ENCODE results near the gene SIRT4.
A peak's percentile ranks its signal among the peaks of the same experiment; 100 is the strongest.
"Not testable (repeated sequence)": the region's sequence is repeated elsewhere in the genome, so short reads cannot be mapped to it uniquely, and the experiment has no call there.

SIRT4 gene

GRCh38 chr12:120301962-120302815, at the start of gene SIRT4:
SIRT4 (plus strand) TSS chr12:120302321; CDS start chr12:120303562, 1,241 bp downstream.
- peak; percentile 99 for DNase-seq

- not testable (repeated sequence) for DNase-seq
Measured at GRCh38 chr12:120253313-120253712, 48.8 kb upstream of the SIRT4 start.

- DNase-seq, result no peak
Measured at GRCh38 chr12:120254809-120255208, 47.3 kb upstream of the SIRT4 start.

GRCh38 chr12:120257041-120257821, 44.9 kb upstream of the SIRT4 start:
- peak; percentile 86 for DNase-seq

- no peak for DNase-seq
Measured at GRCh38 chr12:120258323-120258896, 43.7 kb upstream of the SIRT4 start.

- no peak for DNase-seq
Measured at GRCh38 chr12:120259418-120260202, 42.5 kb upstream of the SIRT4 start.

- no peak for DNase-seq
Measured at GRCh38 chr12:120260607-120261006, 41.5 kb upstream of the SIRT4 start.

GRCh38 chr12:120261951-120262851, 39.9 kb upstream of the SIRT4 start:
- no peak for DNase-seq

- peak; percentile 20 for DNase-seq
Measured at GRCh38 chr12:120262852-120263747, 39.0 kb upstream of the SIRT4 start.

GRCh38 chr12:120263748-120264085, 38.4 kb upstream of the SIRT4 start:
- DNase-seq, result no peak

GRCh38 chr12:120264086-120264903, 37.8 kb upstream of the SIRT4 start:
- DNase-seq, result peak; percentile 35

GRCh38 chr12:120264904-120265472, 37.1 kb upstream of the SIRT4 start:
- no peak for DNase-seq

GRCh38 chr12:120265473-120266179, 36.5 kb upstream of the SIRT4 start, which contains the start of gene PXN:
PXN (minus strand) TSS chr12:120265730; CDS start chr12:120265629, 101 bp downstream.
- peak; percentile 92 for DNase-seq

- DNase-seq, result no peak
Measured at GRCh38 chr12:120266180-120266870, 35.8 kb upstream of the SIRT4 start.

- DNase-seq, result no peak
Measured at GRCh38 chr12:120267736-120268135, 34.4 kb upstream of the SIRT4 start.

GRCh38 chr12:120276734-120277133, 25.4 kb upstream of the SIRT4 start:
- DNase-seq, result no peak

- no peak for DNase-seq
Measured at GRCh38 chr12:120278137-120279069, 23.7 kb upstream of the SIRT4 start.
